Astrocyte (in vitro differentiated cells and primary cell): Measurements from ENCODE around the gene QRFP. TPM values are rescaled to one million over a fixed set of nuclear protein-coding genes. Genes with fewer than 3 reads are reported as not detected.

Experiments
- DNase-seq: peaks from one replicate; pipeline ENCODE4 v3.0.0-alpha.2; 2010; ENCODE audit warnings: low read depth
- FAIRE-seq: peaks from 2 replicates; lab custom pipeline; 2011; peaks lifted over from hg19 to GRCh38; lab: Jason Lieb, UNC
- H2AFZ ChIP-seq: 2 replicates; pipeline ENCODE4 v1.6.0; 2012; ENCODE audit warnings: low read depth, low read length, inconsistent platforms
- H3K27ac ChIP-seq: 2 replicates; pipeline ENCODE4 v1.5.1; 2011; ENCODE audit warnings: low read depth, low read length, inconsistent platforms
- H3K27me3 ChIP-seq: 2 replicates; pipeline ENCODE4 v1.6.0; 2011; ENCODE audit warnings: low read length, inconsistent platforms; ENCODE audit not compliant: insufficient read depth
- H3K36me3 ChIP-seq: 2 replicates; pipeline ENCODE4 v1.5.1; 2011; ENCODE audit warnings: low read length, inconsistent platforms; ENCODE audit not compliant: insufficient read depth
- H3K4me1 ChIP-seq: 2 replicates; pipeline ENCODE4 v1.5.1; 2011; ENCODE audit warnings: low read length, inconsistent platforms; ENCODE audit not compliant: insufficient read depth
- H3K4me2 ChIP-seq: 2 replicates; pipeline ENCODE4 v1.6.0; 2012; ENCODE audit warnings: low read length, inconsistent platforms
- H3K4me3 ChIP-seq: 2 replicates; pipeline ENCODE4 v1.5.1; 2011; ENCODE audit warnings: low read depth, mild to moderate bottlenecking, low read length, inconsistent platforms; ENCODE audit not compliant: insufficient read depth
- H3K79me2 ChIP-seq: 2 replicates; pipeline ENCODE4 v1.6.0; 2012; ENCODE audit warnings: mild to moderate bottlenecking, low read length, inconsistent platforms; ENCODE audit not compliant: insufficient read depth
- H3K9ac ChIP-seq: 2 replicates; pipeline ENCODE4 v1.6.0; 2012; ENCODE audit warnings: mild to moderate bottlenecking, low read length, inconsistent platforms
- H3K9me3 ChIP-seq: 2 replicates; pipeline ENCODE4 v1.5.1; 2012; ENCODE audit warnings: low read depth, mild to moderate bottlenecking, low read length, inconsistent platforms; ENCODE audit not compliant: insufficient read depth
- H4K20me1 ChIP-seq: 2 replicates; pipeline ENCODE4 v1.6.0; 2012; ENCODE audit warnings: low read length, inconsistent platforms; ENCODE audit not compliant: insufficient read depth
- H3K27ac Mint-ChIP-seq: one replicate; pipeline ENCODE4 v1.8.0; 2021; ENCODE audit warnings: mild to moderate bottlenecking, mixed read lengths; ENCODE audit not compliant: unreplicated experiment
- H3K27me3 Mint-ChIP-seq: one replicate; pipeline ENCODE4 v1.8.0; 2021; ENCODE audit warnings: low read depth, mixed read lengths; ENCODE audit not compliant: unreplicated experiment
- H3K36me3 Mint-ChIP-seq: one replicate; pipeline ENCODE4 v1.8.0; 2021; ENCODE audit warnings: low read depth, mixed read lengths; ENCODE audit not compliant: unreplicated experiment
- H3K4me1 Mint-ChIP-seq: one replicate; pipeline ENCODE4 v1.8.0; 2021; ENCODE audit warnings: low read depth, mixed read lengths; ENCODE audit not compliant: unreplicated experiment
- H3K4me3 Mint-ChIP-seq: one replicate; pipeline ENCODE4 v1.8.0; 2021; ENCODE audit warnings: mild to moderate bottlenecking, moderate library complexity, mixed read lengths; ENCODE audit not compliant: unreplicated experiment
- H3K9me3 Mint-ChIP-seq: one replicate; pipeline ENCODE4 v1.8.0; 2021; ENCODE audit warnings: mild to moderate bottlenecking, mixed read lengths; ENCODE audit not compliant: unreplicated experiment
- CTCF ChIP-seq: IDR thresholded peaks from 2 replicates; pipeline ENCODE4 v1.5.1; 2011; ENCODE audit warnings: low read depth, mild to moderate bottlenecking, inconsistent platforms, low read length, moderate library complexity; ENCODE audit not compliant: insufficient read depth
- EZH2 ChIP-seq: IDR thresholded peaks from 2 replicates; pipeline ENCODE4 v1.6.1; 2012; ENCODE audit warnings: mild to moderate bottlenecking, low read length, inconsistent platforms; ENCODE audit not compliant: insufficient read depth
- total RNA-seq: library from RNA; stranded (reverse); gene quantifications from 2 replicates; pipeline ENCODE4 v1.2.1, GENCODE V29; 2021

The QRFP gene
- total RNA-seq, 1 donor from 2014 or later = not detected

- Mint-ChIP-seq H3K27ac (no peak overlapping the region), H3K4me1 (peaks cover 10% of the 10 kb centered on the region), H3K4me3 (no peak overlapping the region), H3K36me3 (peaks cover 23% of the 10 kb centered on the region), H3K27me3 (no peaks in the 10 kb centered on the region), H3K9me3 (no peaks in the 10 kb centered on the region)
- Histone ChIP-seq H2AFZ (no peak overlapping the region), H3K9ac (no peak overlapping the region), H4K20me1 (peaks cover 91% of the 10 kb centered on the region), H3K36me3 (peaks cover 53% of the 10 kb centered on the region), H3K27me3 (no peaks in the 10 kb centered on the region), H3K4me3 (no peak overlapping the region), H3K9me3 (no peaks in the 10 kb centered on the region), H3K79me2 (peaks cover 72% of the 10 kb centered on the region), H3K27ac (no peak overlapping the region), H3K4me2 (no peak overlapping the region), H3K4me1 (peaks cover 21% of the 10 kb centered on the region)
- DNase-seq = no peak
- FAIRE-seq = no peak
- TF ChIP-seq EZH2 (no peak), CTCF (no peak)
Measured at GRCh38 chr9:130872508-130872907, 24.1 kb downstream of the QRFP start.

GRCh38 chr9:130872093-130872492 lies 24.5 kb downstream of the QRFP start:
- H3K27me3 ChIP-seq = no peaks in the 10 kb centered on the region
- H3K4me3 Mint-ChIP-seq = no peak overlapping the region
- H3K79me2 ChIP-seq = peaks cover 76% of the 10 kb centered on the region
- DNase-seq = no peak
- H3K27ac Mint-ChIP-seq = no peak overlapping the region
- no peak overlapping the region for H3K4me2 ChIP-seq
- no peaks in the 10 kb centered on the region for H3K27me3 Mint-ChIP-seq
- no peak overlapping the region for H3K9ac ChIP-seq
- no peak overlapping the region for H3K4me3 ChIP-seq
- H3K36me3 Mint-ChIP-seq = peaks cover 23% of the 10 kb centered on the region
- H3K4me1 Mint-ChIP-seq = peaks cover 14% of the 10 kb centered on the region
- H3K9me3 ChIP-seq = no peaks in the 10 kb centered on the region
- H3K27ac ChIP-seq = no peak overlapping the region
- TF ChIP-seq CTCF = no peak
- TF ChIP-seq EZH2 = no peak
- H3K9me3 Mint-ChIP-seq = no peaks in the 10 kb centered on the region
- peaks cover 21% of the 10 kb centered on the region for H3K4me1 ChIP-seq
- H4K20me1 ChIP-seq = peaks cover 91% of the 10 kb centered on the region
- no peak for FAIRE-seq
- peaks cover 53% of the 10 kb centered on the region for H3K36me3 ChIP-seq
- H2AFZ ChIP-seq = no peak overlapping the region

- H3K36me3 ChIP-seq = peaks cover 53% of the 10 kb centered on the region
- peaks cover 92% of the 10 kb centered on the region for H4K20me1 ChIP-seq
- Mint-ChIP-seq H3K27me3 (no peaks in the 10 kb centered on the region), H3K36me3 (peaks cover 20% of the 10 kb centered on the region), H3K9me3 (no peaks in the 10 kb centered on the region), H3K4me3 (peak overlapping the region; percentile 11), H3K27ac (peak overlapping the region; percentile 56), H3K4me1 (peaks cover 16% of the 10 kb centered on the region)
- H3K4me1 ChIP-seq = peaks cover 21% of the 10 kb centered on the region
- no peaks in the 10 kb centered on the region for H3K9me3 ChIP-seq
- H3K4me3 ChIP-seq = no peak overlapping the region
- no peaks in the 10 kb centered on the region for H3K27me3 ChIP-seq
- H3K9ac ChIP-seq = no peak overlapping the region
- FAIRE-seq (no peak), DNase-seq (no peak)
- no peak overlapping the region for H3K27ac ChIP-seq
- no peak overlapping the region for H3K4me2 ChIP-seq
- peaks cover 82% of the 10 kb centered on the region for H3K79me2 ChIP-seq
- TF ChIP-seq EZH2 (no peak), CTCF (no peak)
- no peak overlapping the region for H2AFZ ChIP-seq
Measured at GRCh38 chr9:130871395-130872062, 25.1 kb downstream of the QRFP start.
